ENCODE measurements around the gene GNPTG. TPM values are rescaled to one million over a fixed set of nuclear protein-coding genes. Genes with fewer than 3 reads are reported as not detected.

Gene GNPTG
- total and polyA plus RNA-seq, 2 of the 13 experiments (the other 11 are each of a cell fraction or from before 2014, with no cell fraction given) = 22.7 to 71.1 TPM

DNA sequence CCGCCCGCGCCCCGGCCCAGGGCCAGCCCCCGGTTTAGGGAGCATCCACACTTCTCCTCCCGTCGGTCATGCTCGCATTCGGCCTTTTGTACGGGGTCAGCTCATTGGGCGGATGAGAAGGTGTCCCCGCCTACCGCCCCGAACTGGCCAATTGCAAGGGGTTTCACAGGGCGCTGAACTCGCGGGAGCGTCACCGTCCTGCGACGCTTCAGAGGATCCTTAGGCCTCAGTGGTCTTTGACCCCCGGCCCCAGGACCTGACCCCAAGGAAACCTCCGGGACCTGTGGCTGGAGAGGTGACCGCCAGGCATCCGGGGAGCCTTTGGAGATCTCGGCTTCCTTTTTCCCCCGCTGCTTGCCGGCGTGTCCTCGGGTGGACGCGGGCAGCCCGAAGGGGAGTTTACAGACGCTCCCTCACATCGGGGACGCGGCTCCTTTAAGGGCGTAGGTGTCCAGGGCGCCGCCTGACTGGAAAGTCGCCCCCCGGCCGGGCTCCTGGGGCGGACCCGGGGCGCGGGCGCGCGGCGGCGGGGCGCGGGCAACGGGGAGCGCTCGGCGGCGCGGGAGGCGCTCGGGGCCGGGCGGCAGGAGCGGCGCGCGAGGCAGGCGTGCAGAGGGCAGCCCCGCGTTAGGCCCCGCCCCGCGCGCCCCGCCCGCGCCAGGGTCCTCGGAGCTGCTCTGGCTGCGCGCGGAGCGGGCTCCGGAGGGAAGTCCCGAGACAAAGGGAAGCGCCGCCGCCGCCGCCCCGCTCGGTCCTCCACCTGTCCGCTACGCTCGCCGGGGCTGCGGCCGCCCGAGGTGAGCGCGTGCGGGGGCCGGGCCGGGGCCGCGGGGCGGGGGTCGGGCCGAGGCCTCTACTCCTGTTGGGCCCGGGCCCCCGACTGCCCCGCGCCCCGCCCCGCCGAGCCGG, 42.5 kb upstream of the GNPTG start, which contains the start of gene UBE2I (continued):
- TF ChIP-seq FOXJ3 (CRISPR knock-in tag; IDR thresholded peaks at IDR 0.05; ENCODE audit: borderline replicate concordance) = no peak; the same call in 1 of the 2 replicates
- no peak; the same call in none of the 2 replicates for TF ChIP-seq ETV6 (CRISPR knock-in tag; conservative IDR thresholded peaks at IDR 0.05)
- TF ChIP-seq, protein P1, sequence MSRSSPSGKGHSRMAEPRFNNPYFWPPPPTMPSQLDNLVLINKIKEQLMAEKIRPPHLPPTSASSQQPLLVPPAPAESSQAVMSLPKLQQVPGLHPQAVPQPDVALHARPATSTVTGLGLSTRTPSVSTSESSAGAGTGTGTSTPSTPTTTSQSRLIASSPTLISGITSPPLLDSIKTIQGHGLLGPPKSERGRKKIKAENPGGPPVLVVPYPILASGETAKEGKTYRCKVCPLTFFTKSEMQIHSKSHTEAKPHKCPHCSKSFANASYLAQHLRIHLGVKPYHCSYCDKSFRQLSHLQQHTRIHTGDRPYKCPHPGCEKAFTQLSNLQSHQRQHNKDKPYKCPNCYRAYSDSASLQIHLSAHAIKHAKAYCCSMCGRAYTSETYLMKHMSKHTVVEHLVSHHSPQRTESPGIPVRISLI (CRISPR knock-in tag; IDR thresholded peaks at IDR 0.05; ENCODE audit: borderline replicate concordance) = peak; percentile 28; the same call in 1 of the 2 replicates
- TF ChIP-seq MLLT10 (CRISPR knock-in tag; IDR thresholded peaks at IDR 0.05) = no peak
- TF ChIP-seq CBX5 (CRISPR knock-in tag; IDR thresholded peaks at IDR 0.05; ENCODE audit: borderline replicate concordance) = 0 out of 2 replicates have a peak, but pooled peaks have one; percentile 44
- TF ChIP-seq MEIS2 (CRISPR knock-in tag; IDR thresholded peaks at IDR 0.05) = 0 out of 2 replicates have a peak, but pooled peaks have one; percentile 22
- TF ChIP-seq SRF (IDR thresholded peaks at IDR 0.05; ENCODE audit: low read depth, low read length) = no peak
- TF ChIP-seq, protein P2, sequence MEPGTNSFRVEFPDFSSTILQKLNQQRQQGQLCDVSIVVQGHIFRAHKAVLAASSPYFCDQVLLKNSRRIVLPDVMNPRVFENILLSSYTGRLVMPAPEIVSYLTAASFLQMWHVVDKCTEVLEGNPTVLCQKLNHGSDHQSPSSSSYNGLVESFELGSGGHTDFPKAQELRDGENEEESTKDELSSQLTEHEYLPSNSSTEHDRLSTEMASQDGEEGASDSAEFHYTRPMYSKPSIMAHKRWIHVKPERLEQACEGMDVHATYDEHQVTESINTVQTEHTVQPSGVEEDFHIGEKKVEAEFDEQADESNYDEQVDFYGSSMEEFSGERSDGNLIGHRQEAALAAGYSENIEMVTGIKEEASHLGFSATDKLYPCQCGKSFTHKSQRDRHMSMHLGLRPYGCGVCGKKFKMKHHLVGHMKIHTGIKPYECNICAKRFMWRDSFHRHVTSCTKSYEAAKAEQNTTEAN (CRISPR knock-in tag; conservative IDR thresholded peaks at IDR 0.05) = 0 out of 2 replicates have a peak, but pooled peaks have one; percentile 38
- TF ChIP-seq ZNF549 (CRISPR knock-in tag; IDR thresholded peaks at IDR 0.05) = no peak
- TF ChIP-seq, protein P3, sequence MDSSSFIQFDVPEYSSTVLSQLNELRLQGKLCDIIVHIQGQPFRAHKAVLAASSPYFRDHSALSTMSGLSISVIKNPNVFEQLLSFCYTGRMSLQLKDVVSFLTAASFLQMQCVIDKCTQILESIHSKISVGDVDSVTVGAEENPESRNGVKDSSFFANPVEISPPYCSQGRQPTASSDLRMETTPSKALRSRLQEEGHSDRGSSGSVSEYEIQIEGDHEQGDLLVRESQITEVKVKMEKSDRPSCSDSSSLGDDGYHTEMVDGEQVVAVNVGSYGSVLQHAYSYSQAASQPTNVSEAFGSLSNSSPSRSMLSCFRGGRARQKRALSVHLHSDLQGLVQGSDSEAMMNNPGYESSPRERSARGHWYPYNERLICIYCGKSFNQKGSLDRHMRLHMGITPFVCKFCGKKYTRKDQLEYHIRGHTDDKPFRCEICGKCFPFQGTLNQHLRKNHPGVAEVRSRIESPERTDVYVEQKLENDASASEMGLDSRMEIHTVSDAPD (CRISPR knock-in tag; IDR thresholded peaks at IDR 0.05) = no peak
- no peak for TF ChIP-seq ZBTB8A (CRISPR knock-in tag; IDR thresholded peaks at IDR 0.05; ENCODE audit: borderline replicate concordance, low read depth)
- TF ChIP-seq NCOR1 (IDR thresholded peaks at IDR 0.05; ENCODE audit: borderline replicate concordance, low read length) = peak; percentile 40; the same call in 1 of the 2 replicates
- TF ChIP-seq JUND (CRISPR knock-in tag; IDR thresholded peaks at IDR 0.05) = peak; percentile 60; the same call in 1 of the 2 replicates
- TF ChIP-seq ZNF7 (CRISPR knock-in tag; IDR thresholded peaks at IDR 0.05) = no peak
- no peak for TF ChIP-seq ZNF326 (CRISPR knock-in tag; IDR thresholded peaks at IDR 0.05; ENCODE audit: borderline replicate concordance)
- TF ChIP-seq, protein P4, sequence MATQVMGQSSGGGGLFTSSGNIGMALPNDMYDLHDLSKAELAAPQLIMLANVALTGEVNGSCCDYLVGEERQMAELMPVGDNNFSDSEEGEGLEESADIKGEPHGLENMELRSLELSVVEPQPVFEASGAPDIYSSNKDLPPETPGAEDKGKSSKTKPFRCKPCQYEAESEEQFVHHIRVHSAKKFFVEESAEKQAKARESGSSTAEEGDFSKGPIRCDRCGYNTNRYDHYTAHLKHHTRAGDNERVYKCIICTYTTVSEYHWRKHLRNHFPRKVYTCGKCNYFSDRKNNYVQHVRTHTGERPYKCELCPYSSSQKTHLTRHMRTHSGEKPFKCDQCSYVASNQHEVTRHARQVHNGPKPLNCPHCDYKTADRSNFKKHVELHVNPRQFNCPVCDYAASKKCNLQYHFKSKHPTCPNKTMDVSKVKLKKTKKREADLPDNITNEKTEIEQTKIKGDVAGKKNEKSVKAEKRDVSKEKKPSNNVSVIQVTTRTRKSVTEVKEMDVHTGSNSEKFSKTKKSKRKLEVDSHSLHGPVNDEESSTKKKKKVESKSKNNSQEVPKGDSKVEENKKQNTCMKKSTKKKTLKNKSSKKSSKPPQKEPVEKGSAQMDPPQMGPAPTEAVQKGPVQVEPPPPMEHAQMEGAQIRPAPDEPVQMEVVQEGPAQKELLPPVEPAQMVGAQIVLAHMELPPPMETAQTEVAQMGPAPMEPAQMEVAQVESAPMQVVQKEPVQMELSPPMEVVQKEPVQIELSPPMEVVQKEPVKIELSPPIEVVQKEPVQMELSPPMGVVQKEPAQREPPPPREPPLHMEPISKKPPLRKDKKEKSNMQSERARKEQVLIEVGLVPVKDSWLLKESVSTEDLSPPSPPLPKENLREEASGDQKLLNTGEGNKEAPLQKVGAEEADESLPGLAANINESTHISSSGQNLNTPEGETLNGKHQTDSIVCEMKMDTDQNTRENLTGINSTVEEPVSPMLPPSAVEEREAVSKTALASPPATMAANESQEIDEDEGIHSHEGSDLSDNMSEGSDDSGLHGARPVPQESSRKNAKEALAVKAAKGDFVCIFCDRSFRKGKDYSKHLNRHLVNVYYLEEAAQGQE (IDR thresholded peaks at IDR 0.05; ENCODE audit: borderline replicate concordance in 1 of 2, low read depth in 1 of 2, low read length in 2 of 2) = no peak
- TF ChIP-seq, protein P5, sequence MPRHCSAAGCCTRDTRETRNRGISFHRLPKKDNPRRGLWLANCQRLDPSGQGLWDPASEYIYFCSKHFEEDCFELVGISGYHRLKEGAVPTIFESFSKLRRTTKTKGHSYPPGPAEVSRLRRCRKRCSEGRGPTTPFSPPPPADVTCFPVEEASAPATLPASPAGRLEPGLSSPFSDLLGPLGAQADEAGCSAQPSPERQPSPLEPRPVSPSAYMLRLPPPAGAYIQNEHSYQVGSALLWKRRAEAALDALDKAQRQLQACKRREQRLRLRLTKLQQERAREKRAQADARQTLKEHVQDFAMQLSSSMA (CRISPR knock-in tag; IDR thresholded peaks at IDR 0.05) = peak; percentile 75; the same call in 1 of the 2 replicates
